Ammon's horn (tissue), 1 donor: Measurements from ENCODE around the gene UROC1.

Source experiments
- DNase-seq: peaks from one replicate; pipeline ENCODE4 v3.0.0-alpha.2; 2016; ENCODE audit warnings: low spot score

The UROC1 gene

GRCh38 chr3:126440709-126440995 is 76.9 kb downstream of the UROC1 start:
- DNase-seq = no peak

GRCh38 chr3:126439968-126440708 is 77.4 kb downstream of the UROC1 start:
- no peak for DNase-seq

- DNase-seq = no peak
These were observed 78.1 kb downstream of the UROC1 start for GRCh38 chr3:126439346-126439967.

GRCh38 chr3:126438746-126439145 is 78.8 kb downstream of the UROC1 start:
- no peak for DNase-seq

- DNase-seq = no peak
These were observed 79.4 kb downstream of the UROC1 start for GRCh38 chr3:126438186-126438585.

GRCh38 chr3:126436826-126437717 is 80.5 kb downstream of the UROC1 start:
- DNase-seq = no peak

- no peak for DNase-seq
These were observed 81.9 kb downstream of the UROC1 start for GRCh38 chr3:126435456-126436315.

- no peak for DNase-seq
These were observed 82.6 kb downstream of the UROC1 start for GRCh38 chr3:126434931-126435411.

GRCh38 chr3:126434264-126434590 is 83.3 kb downstream of the UROC1 start:
- no peak for DNase-seq

GRCh38 chr3:126433496-126434263 is 83.9 kb downstream of the UROC1 start:
- DNase-seq = peak; percentile 47

GRCh38 chr3:126433105-126433430 is 84.5 kb downstream of the UROC1 start:
- no peak for DNase-seq

- DNase-seq = no peak
These were observed 85.0 kb downstream of the UROC1 start for GRCh38 chr3:126432361-126433104.
